Measurements from ENCODE around the gene TRAPPC10.

DNA sequence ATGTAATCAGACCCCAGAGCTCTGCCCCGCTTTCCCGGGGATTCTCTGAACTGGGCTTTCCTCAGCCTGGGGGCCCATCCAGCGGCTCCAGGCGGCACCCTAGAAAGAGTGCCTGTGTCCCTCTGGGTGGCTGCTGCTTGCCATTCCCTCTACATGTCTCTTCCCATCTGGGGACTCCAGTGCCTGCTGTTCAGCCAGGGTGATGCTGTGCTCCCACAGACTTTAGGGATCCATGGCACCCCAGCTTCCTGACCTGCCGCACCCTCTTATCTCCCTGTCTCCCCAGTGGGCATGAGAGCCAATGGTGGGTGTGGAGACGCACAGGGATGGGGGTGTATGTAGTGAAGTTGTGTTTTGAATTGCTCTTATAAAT lies 16.2 kb downstream of the TRAPPC10 start:
- TF ChIP-seq, protein P1, sequence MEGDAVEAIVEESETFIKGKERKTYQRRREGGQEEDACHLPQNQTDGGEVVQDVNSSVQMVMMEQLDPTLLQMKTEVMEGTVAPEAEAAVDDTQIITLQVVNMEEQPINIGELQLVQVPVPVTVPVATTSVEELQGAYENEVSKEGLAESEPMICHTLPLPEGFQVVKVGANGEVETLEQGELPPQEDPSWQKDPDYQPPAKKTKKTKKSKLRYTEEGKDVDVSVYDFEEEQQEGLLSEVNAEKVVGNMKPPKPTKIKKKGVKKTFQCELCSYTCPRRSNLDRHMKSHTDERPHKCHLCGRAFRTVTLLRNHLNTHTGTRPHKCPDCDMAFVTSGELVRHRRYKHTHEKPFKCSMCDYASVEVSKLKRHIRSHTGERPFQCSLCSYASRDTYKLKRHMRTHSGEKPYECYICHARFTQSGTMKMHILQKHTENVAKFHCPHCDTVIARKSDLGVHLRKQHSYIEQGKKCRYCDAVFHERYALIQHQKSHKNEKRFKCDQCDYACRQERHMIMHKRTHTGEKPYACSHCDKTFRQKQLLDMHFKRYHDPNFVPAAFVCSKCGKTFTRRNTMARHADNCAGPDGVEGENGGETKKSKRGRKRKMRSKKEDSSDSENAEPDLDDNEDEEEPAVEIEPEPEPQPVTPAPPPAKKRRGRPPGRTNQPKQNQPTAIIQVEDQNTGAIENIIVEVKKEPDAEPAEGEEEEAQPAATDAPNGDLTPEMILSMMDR (IDR thresholded peaks at IDR 0.05): no peak
- TF ChIP-seq POLR2A (IDR thresholded peaks at IDR 0.05): no peak
- TF ChIP-seq POLR2AphosphoS5 (IDR thresholded peaks at IDR 0.05): no peak
